IPS DF 6.9 (cell line): Measurements from ENCODE around the gene ARSB.

Experiments used
- DNase-seq: peaks from one replicate; pipeline ENCODE4 v3.0.0-alpha.2; 2013; ENCODE audit warnings: low read depth, low spot score
- H3K27ac ChIP-seq: one replicate; pipeline ENCODE4 v1.5.1; 2013; ENCODE audit warnings: low read length, control low read depth
- H3K27me3 ChIP-seq: 2 replicates; pipeline ENCODE4 v1.6.1; 2013; ENCODE audit warnings: mild to moderate bottlenecking, low read length; ENCODE audit not compliant: control insufficient read depth, insufficient read depth
- H3K36me3 ChIP-seq: 2 replicates; pipeline ENCODE4 v1.6.1; 2013; ENCODE audit warnings: low read length; ENCODE audit not compliant: control insufficient read depth, insufficient read depth
- H3K4me1 ChIP-seq: 2 replicates; pipeline ENCODE4 v1.6.1; 2013; ENCODE audit warnings: low read length; ENCODE audit not compliant: control insufficient read depth, insufficient read depth
- H3K4me3 ChIP-seq: 2 replicates; pipeline ENCODE4 v1.5.1; 2013; ENCODE audit warnings: mild to moderate bottlenecking, low read length
- H3K9me3 ChIP-seq: 2 replicates; pipeline ENCODE4 v1.6.1; 2013; ENCODE audit warnings: low read length, inconsistent platforms; ENCODE audit not compliant: control insufficient read depth, insufficient read depth
- WGBS: extraction: QIAGEN DNeasy Blood & Tissue Kit; methylation state at CpG from one replicate; pipeline ENCODE4 v1.1.7; 2013; ENCODE audit warnings: mixed read lengths, missing lambda C conversion rate; ENCODE audit not compliant: insufficient read length, insufficient coverage; 5-methylcytosine and 5-hydroxymethylcytosine counted together

The ARSB gene

GRCh38 chr5:78798673-78799029 is 186.5 kb downstream of the ARSB start:
- DNase-seq, result no peak
- Histone ChIP-seq H3K9me3 (no peaks in the 10 kb centered on the region), H3K36me3 (no peaks in the 10 kb centered on the region), H3K4me3 (no peak overlapping the region), H3K27ac (no peak overlapping the region), H3K4me1 (no peaks in the 10 kb centered on the region), H3K27me3 (no peaks in the 10 kb centered on the region)
- no CpG with 5 or more reads among the region's 3 CpGs for WGBS

- no peak overlapping the region for H3K4me3 ChIP-seq
- H3K4me1 ChIP-seq, result no peaks in the 10 kb centered on the region
- H3K27me3 ChIP-seq, result no peaks in the 10 kb centered on the region
- no peaks in the 10 kb centered on the region for H3K9me3 ChIP-seq
- no CpG with 5 or more reads among the region's 8 CpGs for WGBS
- no peak for DNase-seq
- no peak overlapping the region for H3K27ac ChIP-seq
- no peaks in the 10 kb centered on the region for H3K36me3 ChIP-seq
Observed at GRCh38 chr5:78797936-78798672, 187.0 kb downstream of the ARSB start.

GRCh38 chr5:78795757-78796156 is 189.4 kb downstream of the ARSB start:
- Histone ChIP-seq H3K27me3 (no peaks in the 10 kb centered on the region), H3K36me3 (no peaks in the 10 kb centered on the region), H3K9me3 (no peaks in the 10 kb centered on the region), H3K4me3 (no peak overlapping the region), H3K4me1 (no peaks in the 10 kb centered on the region), H3K27ac (no peak overlapping the region)
- WGBS, result no CpG with 5 or more reads among the region's 2 CpGs
- DNase-seq, result no peak

GRCh38 chr5:78794693-78795215 is 190.4 kb downstream of the ARSB start:
- DNase-seq, result no peak
- H3K4me3 ChIP-seq, result no peak overlapping the region
- H3K9me3 ChIP-seq, result no peaks in the 10 kb centered on the region
- H3K27me3 ChIP-seq, result no peaks in the 10 kb centered on the region
- WGBS, result no CpG with 5 or more reads among the region's 1 CpG
- H3K27ac ChIP-seq, result no peak overlapping the region
- no peaks in the 10 kb centered on the region for H3K4me1 ChIP-seq
- no peaks in the 10 kb centered on the region for H3K36me3 ChIP-seq

- WGBS, result 100% methylated on average over 2 of the region's 7 CpGs
- no peaks in the 10 kb centered on the region for H3K27me3 ChIP-seq
- no peak overlapping the region for H3K27ac ChIP-seq
- H3K4me1 ChIP-seq, result no peaks in the 10 kb centered on the region
- no peaks in the 10 kb centered on the region for H3K9me3 ChIP-seq
- H3K4me3 ChIP-seq, result no peak overlapping the region
- no peaks in the 10 kb centered on the region for H3K36me3 ChIP-seq
- no peak for DNase-seq
Observed at GRCh38 chr5:78793907-78794662, 191.0 kb downstream of the ARSB start.

GRCh38 chr5:78792345-78793055 is 192.6 kb downstream of the ARSB start:
- H3K27me3 ChIP-seq, result no peaks in the 10 kb centered on the region
- H3K9me3 ChIP-seq, result no peaks in the 10 kb centered on the region
- H3K27ac ChIP-seq, result no peak overlapping the region
- H3K4me1 ChIP-seq, result no peaks in the 10 kb centered on the region
- DNase-seq, result no peak
- H3K36me3 ChIP-seq, result no peaks in the 10 kb centered on the region
- no CpG with 5 or more reads among the region's 10 CpGs for WGBS
- H3K4me3 ChIP-seq, result no peak overlapping the region

- no CpG with 5 or more reads among the region's 11 CpGs for WGBS
- no peak overlapping the region for H3K4me3 ChIP-seq
- no peak for DNase-seq
- no peaks in the 10 kb centered on the region for H3K4me1 ChIP-seq
- no peaks in the 10 kb centered on the region for H3K27me3 ChIP-seq
- no peaks in the 10 kb centered on the region for H3K9me3 ChIP-seq
- no peaks in the 10 kb centered on the region for H3K36me3 ChIP-seq
- H3K27ac ChIP-seq, result no peak overlapping the region
Observed at GRCh38 chr5:78791501-78792100, 193.5 kb downstream of the ARSB start.

GRCh38 chr5:78787783-78788182 is 197.3 kb downstream of the ARSB start:
- WGBS, result no CpG with 5 or more reads among the region's 7 CpGs
- no peak for DNase-seq
- Histone ChIP-seq H3K9me3 (no peaks in the 10 kb centered on the region), H3K36me3 (no peaks in the 10 kb centered on the region), H3K27me3 (no peaks in the 10 kb centered on the region), H3K4me1 (no peaks in the 10 kb centered on the region), H3K27ac (no peak overlapping the region), H3K4me3 (no peak overlapping the region)

- H3K4me1 ChIP-seq, result no peaks in the 10 kb centered on the region
- no peaks in the 10 kb centered on the region for H3K9me3 ChIP-seq
- H3K36me3 ChIP-seq, result no peaks in the 10 kb centered on the region
- H3K27me3 ChIP-seq, result no peaks in the 10 kb centered on the region
- H3K27ac ChIP-seq, result no peak overlapping the region
- no peak for DNase-seq
- H3K4me3 ChIP-seq, result no peak overlapping the region
- no CpG with 5 or more reads among the region's 1 CpG for WGBS
Observed at GRCh38 chr5:78785454-78785853, 199.7 kb downstream of the ARSB start.

GRCh38 chr5:78783434-78784130 is 201.5 kb downstream of the ARSB start:
- Histone ChIP-seq H3K27ac (no peak overlapping the region), H3K4me1 (no peaks in the 10 kb centered on the region), H3K36me3 (no peaks in the 10 kb centered on the region), H3K27me3 (no peaks in the 10 kb centered on the region), H3K9me3 (no peaks in the 10 kb centered on the region), H3K4me3 (no peak overlapping the region)
- DNase-seq, result no peak
- WGBS, result no CpG with 5 or more reads among the region's 2 CpGs
